Heart left ventricle (tissue), 16 donors: ENCODE measurements around the gene LAMC3. TPM values are rescaled to one million over a fixed set of nuclear protein-coding genes. Genes with fewer than 3 reads are reported as not detected.

Source experiments
- ATAC-seq, 4 donors: fragments of 200-7000 bp; cut with Tn5 transposase; one replicate each; pipeline ENCODE4 v1.9.1; 2020 to 2022; ENCODE audit warnings: moderate library complexity in 4 of 4, mild to moderate bottlenecking in 3 of 4, moderate number of reproducible peaks in 1 of 4
- DNase-seq, 5 donors: peaks; one replicate each; pipeline ENCODE4 v3.0.0-alpha.2; 2020
- H3K27ac ChIP-seq, 12 donors: fragments of 200-600 bp; sonication (generic) in 4 of 12; one replicate each; pipeline versions ENCODE4 v1.5.0 to v1.8.0; 2016 to 2022; ENCODE audit warnings: mild to moderate bottlenecking in 2 of 12
- H3K27me3 ChIP-seq, 9 donors: fragments of 200-600 bp; sonication (generic) in 2 of 9; one replicate each; pipeline versions ENCODE4 v1.5.1 to v1.8.0; 2016 to 2022; ENCODE audit warnings: mild to moderate bottlenecking in 3 of 9
- H3K36me3 ChIP-seq, 9 donors: fragments of 200-600 bp; sonication (generic) in 2 of 9; one replicate each; pipeline versions ENCODE4 v1.5.0 to v1.8.0; 2018 to 2022; ENCODE audit warnings: mild to moderate bottlenecking in 2 of 9
- H3K4me1 ChIP-seq, 12 donors: fragments of 200-600 bp; sonication (generic) in 4 of 12; one replicate each; pipeline versions ENCODE4 v1.5.0 to v1.8.0; 2016 to 2022; ENCODE audit warnings: mild to moderate bottlenecking in 3 of 12
- H3K4me3 ChIP-seq, 12 donors: fragments of 200-600 bp; sonication (generic) in 4 of 12; one replicate each; pipeline versions ENCODE4 v1.5.0 to v1.8.0; 2017 to 2022; ENCODE audit warnings: mild to moderate bottlenecking in 9 of 12, moderate library complexity in 4 of 12
- H3K9me3 ChIP-seq, 12 donors: fragments of 200-600 bp; sonication (generic) in 4 of 12; one replicate each; pipeline versions ENCODE4 v1.5.0 to v1.8.0; 2016 to 2022; ENCODE audit warnings: mild to moderate bottlenecking in 1 of 12
- CTCF ChIP-seq, 12 donors: fragments of 200-600 bp; sonication (generic) in 4 of 12; IDR thresholded peaks; one replicate each; pipeline versions ENCODE4 v1.5.0 to v1.8.0; 2018 to 2022; ENCODE audit warnings: antibody characterized with exemption in 12 of 12, mild to moderate bottlenecking in 5 of 12
- POLR2A ChIP-seq, 2 donors: fragments of 450-650 bp; IDR thresholded peaks; one replicate each; pipeline ENCODE4 v1.6.1; 2017; ENCODE audit warnings: antibody characterized with exemption in 2 of 2, mild to moderate bottlenecking in 2 of 2, moderate library complexity in 2 of 2
- WGBS, 4 donors: extraction: QIAGEN DNeasy Blood & Tissue Kit in 2 of 4; methylation state at CpG; one replicate each; pipeline versions ENCODE4 v1.1.5 to v1.1.7; 2013 to 2018; 5-methylcytosine and 5-hydroxymethylcytosine counted together
- intact Hi-C, 10 donors: fragments of 100-400 bp; cut with DNase I; formaldehyde crosslinking; loops; one replicate each; pipeline versions ENCODE4 v1.11.1 to v1.14.2; 2022
- polyA plus RNA-seq, 2 donors: library from polyadenylated mRNA; stranded (reverse); fragments of 200-250 nt; gene quantifications; one replicate each; pipeline ENCODE4 v1.2.3, GENCODE V29; 2013
- total RNA-seq, 9 donors: library from RNA; depleted of rRNA in 2 of 9; stranded (reverse); fragments of >200 nt in 2 of 9; fragmentation: NEBNext Ultra II Directional in 3 of 9; extraction: Animal tissue kit (Norgen Biotek cat#: 25700) in 3 of 9; gene quantifications; one replicate each; pipeline versions ENCODE4 v1.1.0 to v1.2.4, GENCODE V29; 2016 to 2023
- donor health status: ischemic (EF 13 %, LVEDD 7.1; RV severe dilation, severe dysfunction).
- donor health status: healthy with polysubstance abuse.
- donor health status: DM: no; HTN: yes; CAD: no.
- donor health status: DM: no; HTN: no; CAD: no.
- donor health status: ischemic (EF 25% LVEDD 6.9; RV normal size, moderate dysfunction).
- donor health status: ischemic (EF 25% LVEDD 5.7; RV mildly dilated, moderate dysfunction).
- donor health status: healthy.
- donor health status: DM: yes; HTN: yes; CAD: no.
- donor health status: ischemic (EF 35%, LVEDD 5.7; RV mildly dilated, moderate dysfunction).
- donor health status: nonischemic (EF 11% LVEDD 7.7; RV severe dilation, severe dysfunction).
- donor health status: DM: yes; HTN: yes; CAD: no.
- donor health status: PGD.
- donor health status: ischemic (EF 29% LVEDD 5.4; RV normal size, mild dysfunction).
- donor health status: nonischemic (EF 23%, LVEDD 6.1; RV moderate dilation, normal function).

LAMC3 gene
- total and polyA plus RNA-seq, 11 donors, result 0.11 to 1.8 (median 0.67) TPM

GRCh38 chr9:130989891-130990290 is 19.1 kb upstream of the LAMC3 start:
- 84 to 94% (median 85%) methylated on average over 16 to 22 of the region's 22 CpGs for WGBS, 4 donors
- TF ChIP-seq POLR2A (IDR thresholded peaks at IDR 0.05) (no peak), CTCF (IDR thresholded peaks at IDR 0.05) (no peak)

GRCh38 chr9:130990306-130990977 is 18.5 kb upstream of the LAMC3 start:
- intact Hi-C loops, result loop anchor here in 1 of 10 donors (10.0 kb wide), 1 partner anchor 286 kb away; no protein-coding TSS in a partner anchor
- Histone ChIP-seq H3K27me3 (peaks cover 0 to 10% (median 0%) of the 10 kb centered on the region in 9 donors), H3K27ac (no peak overlapping the region), H3K9me3 (no peaks in the 10 kb centered on the region), H3K4me1 (peaks cover 0 to 8% (median 0%) of the 10 kb centered on the region in 12 donors), H3K36me3 (no peaks in the 10 kb centered on the region), H3K4me3 (no peak overlapping the region)
- ATAC-seq (no peak), DNase-seq (no peak)
- WGBS, 4 donors, result 53 to 67% (median 61%) methylated on average over 22 to 23 of the region's 23 CpGs
- TF ChIP-seq POLR2A (IDR thresholded peaks at IDR 0.05), result no peak
- TF ChIP-seq CTCF (IDR thresholded peaks at IDR 0.05), result no peak

More at GRCh38 chr9:130989891-130990290, 19.1 kb upstream of the LAMC3 start:
- H3K36me3 ChIP-seq, result no peaks in the 10 kb centered on the region
- intact Hi-C loops, result loop anchor here in 1 of 10 donors (10.0 kb wide), 1 partner anchor 285 kb away; no protein-coding TSS in a partner anchor
- H3K9me3 ChIP-seq, result no peaks in the 10 kb centered on the region
- ATAC-seq (no peak), DNase-seq (no peak)
- no peak overlapping the region for H3K27ac ChIP-seq
- H3K4me1 ChIP-seq, result peaks cover 0 to 2% (median 0%) of the 10 kb centered on the region in 12 donors
- H3K27me3 ChIP-seq, result peaks cover 0 to 10% (median 0%) of the 10 kb centered on the region in 9 donors
- no peak overlapping the region for H3K4me3 ChIP-seq

- WGBS, 4 donors, result 55 to 59% (median 56%) methylated on average over 26 of the region's 26 CpGs
- Histone ChIP-seq H3K4me1 (peaks cover 0 to 13% (median 0%) of the 10 kb centered on the region in 12 donors), H3K27ac (no peak overlapping the region), H3K27me3 (peaks cover 0 to 10% (median 0%) of the 10 kb centered on the region in 9 donors), H3K4me3 (no peak overlapping the region), H3K36me3 (no peaks in the 10 kb centered on the region), H3K9me3 (no peaks in the 10 kb centered on the region)
- intact Hi-C loops, result loop anchor here in 1 of 10 donors (10.0 kb wide), 1 partner anchor 286 kb away; no protein-coding TSS in a partner anchor
- no peak for TF ChIP-seq CTCF (IDR thresholded peaks at IDR 0.05)
- no peak for TF ChIP-seq POLR2A (IDR thresholded peaks at IDR 0.05)
- DNase-seq (peak in 1 of 5 donors; percentile 37), ATAC-seq (no peak)
Observed at GRCh38 chr9:130990978-130991777, 17.8 kb upstream of the LAMC3 start.
